IMR-90 (cell line): Measurements from ENCODE around the gene HACE1.

Experiments used
- CEBPB ChIP-seq: IDR thresholded peaks from 2 replicates; pipeline ENCODE4 v1.6.1; 2012; ENCODE audit warnings: low read depth, low read length, improper control_type of control experiment
- FOS ChIP-seq: fragments of 150-350 bp; IDR thresholded peaks from 2 replicates; pipeline ENCODE4 v1.6.1; 2016; ENCODE audit warnings: low read depth, low read length
- MAFK ChIP-seq: IDR thresholded peaks from 2 replicates; pipeline ENCODE4 v1.6.1; 2012; ENCODE audit warnings: low read depth, low read length, improper control_type of control experiment
- MAZ ChIP-seq: IDR thresholded peaks from 2 replicates; pipeline ENCODE4 v1.6.1; 2012; ENCODE audit warnings: low read depth, mild to moderate bottlenecking, low read length, improper control_type of control experiment, moderate library complexity, borderline replicate concordance
- MXI1 ChIP-seq: IDR thresholded peaks from 2 replicates; pipeline ENCODE4 v1.6.1; 2012; ENCODE audit warnings: low read depth, mild to moderate bottlenecking, low read length, moderate library complexity, borderline replicate concordance
- POLR2A ChIP-seq: IDR thresholded peaks from 2 replicates; pipeline ENCODE4 v1.6.1; 2012; ENCODE audit warnings: mild to moderate bottlenecking, low read depth, low read length
- RAD21 ChIP-seq: IDR thresholded peaks from 2 replicates; pipeline ENCODE4 v1.6.1; 2012; ENCODE audit warnings: low read length, improper control_type of control experiment
- RCOR1 ChIP-seq: IDR thresholded peaks from 2 replicates; pipeline ENCODE4 v1.6.1; 2012; ENCODE audit warnings: mild to moderate bottlenecking, low read length, improper control_type of control experiment; ENCODE audit not compliant: insufficient replicate concordance
- RFX5 ChIP-seq: IDR thresholded peaks from 2 replicates; pipeline ENCODE4 v1.8.0; 2012; ENCODE audit warnings: low read depth, mild to moderate bottlenecking, low read length, moderate library complexity
- SMC3 ChIP-seq: fragments of 150-350 bp; IDR thresholded peaks from 2 replicates; pipeline ENCODE4 v1.6.1; 2016; ENCODE audit warnings: low read depth, mild to moderate bottlenecking, antibody characterized with exemption, low read length, moderate library complexity
- TF ChIP-seq, protein P1 (sequence below): conservative IDR thresholded peaks from 2 replicates; pipeline ENCODE4 v1.5.1; 2012; ENCODE audit warnings: mild to moderate bottlenecking, low read depth, low read length, improper control_type of control experiment
- TF ChIP-seq, protein P2 (sequence below): fragments of 150-350 bp; IDR thresholded peaks from 2 replicates; pipeline ENCODE4 v1.6.1; 2017; ENCODE audit warnings: mild to moderate bottlenecking, antibody characterized with exemption, low read length, low read depth
- TF ChIP-seq, protein P3 (sequence below): fragments of 150-350 bp; IDR thresholded peaks from 2 replicates; pipeline ENCODE4 v1.6.1; 2016; ENCODE audit warnings: low read depth, mild to moderate bottlenecking, low read length, moderate library complexity, borderline replicate concordance

- TF ChIP-seq, protein P1, sequence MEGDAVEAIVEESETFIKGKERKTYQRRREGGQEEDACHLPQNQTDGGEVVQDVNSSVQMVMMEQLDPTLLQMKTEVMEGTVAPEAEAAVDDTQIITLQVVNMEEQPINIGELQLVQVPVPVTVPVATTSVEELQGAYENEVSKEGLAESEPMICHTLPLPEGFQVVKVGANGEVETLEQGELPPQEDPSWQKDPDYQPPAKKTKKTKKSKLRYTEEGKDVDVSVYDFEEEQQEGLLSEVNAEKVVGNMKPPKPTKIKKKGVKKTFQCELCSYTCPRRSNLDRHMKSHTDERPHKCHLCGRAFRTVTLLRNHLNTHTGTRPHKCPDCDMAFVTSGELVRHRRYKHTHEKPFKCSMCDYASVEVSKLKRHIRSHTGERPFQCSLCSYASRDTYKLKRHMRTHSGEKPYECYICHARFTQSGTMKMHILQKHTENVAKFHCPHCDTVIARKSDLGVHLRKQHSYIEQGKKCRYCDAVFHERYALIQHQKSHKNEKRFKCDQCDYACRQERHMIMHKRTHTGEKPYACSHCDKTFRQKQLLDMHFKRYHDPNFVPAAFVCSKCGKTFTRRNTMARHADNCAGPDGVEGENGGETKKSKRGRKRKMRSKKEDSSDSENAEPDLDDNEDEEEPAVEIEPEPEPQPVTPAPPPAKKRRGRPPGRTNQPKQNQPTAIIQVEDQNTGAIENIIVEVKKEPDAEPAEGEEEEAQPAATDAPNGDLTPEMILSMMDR, result no peak
- TF ChIP-seq POLR2A (no peak), FOS (no peak), SMC3 (no peak), MXI1 (no peak), MAFK (no peak), RAD21 (no peak), RFX5 (no peak), RCOR1 (no peak), CEBPB (no peak), MAZ (no peak)
- TF ChIP-seq, protein P2, sequence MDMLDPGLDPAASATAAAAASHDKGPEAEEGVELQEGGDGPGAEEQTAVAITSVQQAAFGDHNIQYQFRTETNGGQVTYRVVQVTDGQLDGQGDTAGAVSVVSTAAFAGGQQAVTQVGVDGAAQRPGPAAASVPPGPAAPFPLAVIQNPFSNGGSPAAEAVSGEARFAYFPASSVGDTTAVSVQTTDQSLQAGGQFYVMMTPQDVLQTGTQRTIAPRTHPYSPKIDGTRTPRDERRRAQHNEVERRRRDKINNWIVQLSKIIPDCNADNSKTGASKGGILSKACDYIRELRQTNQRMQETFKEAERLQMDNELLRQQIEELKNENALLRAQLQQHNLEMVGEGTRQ, result no peak
- TF ChIP-seq, protein P3, sequence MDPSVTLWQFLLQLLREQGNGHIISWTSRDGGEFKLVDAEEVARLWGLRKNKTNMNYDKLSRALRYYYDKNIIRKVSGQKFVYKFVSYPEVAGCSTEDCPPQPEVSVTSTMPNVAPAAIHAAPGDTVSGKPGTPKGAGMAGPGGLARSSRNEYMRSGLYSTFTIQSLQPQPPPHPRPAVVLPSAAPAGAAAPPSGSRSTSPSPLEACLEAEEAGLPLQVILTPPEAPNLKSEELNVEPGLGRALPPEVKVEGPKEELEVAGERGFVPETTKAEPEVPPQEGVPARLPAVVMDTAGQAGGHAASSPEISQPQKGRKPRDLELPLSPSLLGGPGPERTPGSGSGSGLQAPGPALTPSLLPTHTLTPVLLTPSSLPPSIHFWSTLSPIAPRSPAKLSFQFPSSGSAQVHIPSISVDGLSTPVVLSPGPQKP, result no peak
These were observed 175.9 kb downstream of the HACE1 start for GRCh38 chr6:104683809-104684208.
